H9 (cell line): ENCODE data around the gene C15orf40. TPM values are rescaled to one million over a fixed set of nuclear protein-coding genes. Genes with fewer than 3 reads are reported as not detected.

Experiments
- DNase-seq: peaks from one replicate; pipeline ENCODE4 v3.0.0-alpha.2; 2017
- H2AFZ ChIP-seq: one replicate; pipeline ENCODE4 v1.6.1; 2013; ENCODE audit warnings: mild to moderate bottlenecking, low read length, control low read depth, moderate library complexity
- H2AK5ac ChIP-seq: 2 replicates; pipeline ENCODE4 v1.6.1; 2013; ENCODE audit warnings: low read length, control low read depth, mixed read lengths; ENCODE audit not compliant: insufficient read length
- H2BK120ac ChIP-seq: one replicate; pipeline ENCODE4 v1.6.1; 2013; ENCODE audit warnings: low read depth, mild to moderate bottlenecking, low read length, control low read depth, inconsistent platforms; ENCODE audit not compliant: poor library complexity, severe bottlenecking
- H2BK12ac ChIP-seq: 2 replicates; pipeline ENCODE4 v1.6.1; 2013; ENCODE audit warnings: low read length, control low read depth, mixed read lengths, low read depth; ENCODE audit not compliant: insufficient read length
- H2BK15ac ChIP-seq: 2 replicates; pipeline ENCODE4 v1.6.1; 2013; ENCODE audit warnings: low read depth, low read length, control low read depth
- H2BK20ac ChIP-seq: one replicate; pipeline ENCODE4 v1.6.1; 2013; ENCODE audit warnings: low read depth, mild to moderate bottlenecking, low read length, control low read depth, inconsistent platforms; ENCODE audit not compliant: poor library complexity, severe bottlenecking
- H2BK5ac ChIP-seq: 2 replicates; pipeline ENCODE4 v1.6.1; 2013; ENCODE audit warnings: low read length, control low read depth, mixed read lengths; ENCODE audit not compliant: insufficient read length
- H3K14ac ChIP-seq: 2 replicates; pipeline ENCODE4 v1.6.1; 2013; ENCODE audit warnings: low read length, control low read depth; ENCODE audit not compliant: insufficient read depth
- H3K18ac ChIP-seq: 2 replicates; pipeline ENCODE4 v1.6.1; 2013; ENCODE audit warnings: low read depth, mild to moderate bottlenecking, mixed read lengths, low read length, control low read depth; ENCODE audit not compliant: insufficient read length
- H3K23ac ChIP-seq: 2 replicates; pipeline ENCODE4 v1.6.1; 2013; ENCODE audit warnings: low read length, control low read depth, mixed read lengths, low read depth; ENCODE audit not compliant: insufficient read length
- H3K23me2 ChIP-seq: 2 replicates; pipeline ENCODE4 v1.6.1; 2013; ENCODE audit warnings: low read depth, mild to moderate bottlenecking, mixed read lengths, low read length, control low read depth; ENCODE audit not compliant: insufficient read length, poor library complexity, severe bottlenecking
- H3K27ac ChIP-seq: 2 replicates; pipeline ENCODE4 v1.5.1; 2013; ENCODE audit warnings: low read length, control low read depth, mixed read lengths, low read depth; ENCODE audit not compliant: insufficient read length
- H3K27me3 ChIP-seq: 2 replicates; pipeline ENCODE4 v1.6.1; 2013; ENCODE audit warnings: low read length, control low read depth, inconsistent platforms; ENCODE audit not compliant: insufficient read depth
- H3K4ac ChIP-seq: 2 replicates; pipeline ENCODE4 v1.6.1; 2013; ENCODE audit warnings: low read depth, mild to moderate bottlenecking, control low read depth, inconsistent platforms, low read length, moderate library complexity
- H3K4me1 ChIP-seq: 2 replicates; pipeline ENCODE4 v1.6.1; 2013; ENCODE audit warnings: low read length, control low read depth, inconsistent platforms; ENCODE audit not compliant: insufficient read depth
- H3K4me2 ChIP-seq: 2 replicates; pipeline ENCODE4 v1.6.1; 2013; ENCODE audit warnings: low read length, control low read depth, mixed read lengths; ENCODE audit not compliant: insufficient read length, insufficient read depth
- H3K56ac ChIP-seq: 2 replicates; pipeline ENCODE4 v1.6.1; 2013; ENCODE audit warnings: low read depth, mild to moderate bottlenecking, mixed read lengths, low read length, control low read depth; ENCODE audit not compliant: insufficient read length
- H3K79me1 ChIP-seq: 2 replicates; pipeline ENCODE4 v1.6.1; 2013; ENCODE audit warnings: low read depth, mild to moderate bottlenecking, moderate library complexity, low read length, control low read depth, inconsistent platforms; ENCODE audit not compliant: insufficient read depth, poor library complexity, severe bottlenecking
- H3K79me2 ChIP-seq: 2 replicates; pipeline ENCODE4 v1.6.1; 2013; ENCODE audit warnings: low read length, control low read depth, inconsistent platforms; ENCODE audit not compliant: insufficient read depth
- H3K9ac ChIP-seq: 2 replicates; pipeline ENCODE4 v1.6.1; 2013; ENCODE audit warnings: low read length, control low read depth, mixed read lengths; ENCODE audit not compliant: insufficient read length; ENCODE audit errors: extremely low read depth
- H3K9me3 ChIP-seq: one replicate; pipeline ENCODE4 v1.6.1; 2013; ENCODE audit warnings: low read depth, low read length, inconsistent platforms; ENCODE audit not compliant: control insufficient read depth
- H3T11ph ChIP-seq: one replicate; pipeline ENCODE4 v1.6.1; 2013; ENCODE audit warnings: mild to moderate bottlenecking, low read length, control low read depth, inconsistent platforms
- H4K20me1 ChIP-seq: one replicate; pipeline ENCODE4 v1.6.1; 2013; ENCODE audit not compliant: control insufficient read depth, insufficient read length, insufficient read depth
- H4K5ac ChIP-seq: 2 replicates; pipeline ENCODE4 v1.6.1; 2013; ENCODE audit warnings: low read depth, mild to moderate bottlenecking, mixed read lengths, low read length, control low read depth; ENCODE audit not compliant: insufficient read length
- H4K8ac ChIP-seq: replicated peaks from 2 replicates; pipeline ENCODE4 v1.6.1; 2013; ENCODE audit warnings: low read length, control low read depth, mixed read lengths, low read depth; ENCODE audit not compliant: insufficient read length
- H4K91ac ChIP-seq: 2 replicates; pipeline ENCODE4 v1.6.1; 2013; ENCODE audit warnings: low read depth, mild to moderate bottlenecking, moderate library complexity, mixed read lengths, low read length, control low read depth; ENCODE audit not compliant: insufficient read length
- H3K27ac Mint-ChIP-seq, 3 experiments: 2 replicates in 2 of 3; 3 replicates in 1 of 3; pipeline ENCODE4 v1.8.0; 2020 to 2021; ENCODE audit warnings: mixed read lengths in 3 of 3, mild to moderate bottlenecking in 1 of 3, moderate library complexity in 1 of 3
- H3K27me3 Mint-ChIP-seq: 2 replicates; pipeline ENCODE4 v1.8.0; 2021; ENCODE audit warnings: low read depth, mild to moderate bottlenecking, moderate library complexity, mixed read lengths
- H3K36me3 Mint-ChIP-seq, 3 experiments: 2 replicates in 2 of 3; 3 replicates in 1 of 3; pipeline ENCODE4 v1.8.0; 2020 to 2021; ENCODE audit warnings: low read depth in 3 of 3, mixed read lengths in 3 of 3; ENCODE audit not compliant: insufficient read depth in 1 of 3
- H3K4me1 Mint-ChIP-seq, 2 experiments: 2 replicates each; pipeline ENCODE4 v1.8.0; 2020; ENCODE audit warnings: mixed read lengths in 2 of 2
- H3K4me3 Mint-ChIP-seq, 2 experiments: 2 replicates in 1 of 2; 3 replicates in 1 of 2; pipeline ENCODE4 v1.8.0; 2020 to 2021; ENCODE audit warnings: mild to moderate bottlenecking in 2 of 2, mixed read lengths in 2 of 2, moderate library complexity in 1 of 2
- H3K9me3 Mint-ChIP-seq, 2 experiments: 2 replicates in 1 of 2; 3 replicates in 1 of 2; pipeline ENCODE4 v1.8.0; 2020; ENCODE audit warnings: mild to moderate bottlenecking in 2 of 2, mixed read lengths in 2 of 2, moderate library complexity in 1 of 2
- CTCF ChIP-seq: fragments of 200-600 bp; sonication (generic); conservative IDR thresholded peaks from 3 replicates; pipeline ENCODE4 v1.8.0; 2021; ENCODE audit warnings: antibody characterized with exemption, mild to moderate bottlenecking
- WGBS: extraction: QIAGEN DNeasy Blood & Tissue Kit; methylation state at CpG from one replicate; pipeline ENCODE4 v1.1.7; 2013; ENCODE audit warnings: missing lambda C conversion rate, low lambda C conversion rate, mixed read lengths; ENCODE audit not compliant: insufficient read length; ENCODE audit errors: extremely low coverage; 5-methylcytosine and 5-hydroxymethylcytosine counted together
- total RNA-seq: library from RNA; stranded (reverse); gene quantifications from 2 replicates; pipeline ENCODE4 v1.2.1, GENCODE V29; 2021

C15orf40 gene
- total RNA-seq, 1 experiment from 2014 or later: 11.5 TPM

- no peak overlapping the region for H2AK5ac ChIP-seq
- H3K27ac Mint-ChIP-seq: no peak overlapping the region
- peaks cover 12% of the 10 kb centered on the region for H3K27me3 Mint-ChIP-seq
- no peak overlapping the region for H4K5ac ChIP-seq
- H2BK5ac ChIP-seq: no peak overlapping the region
- no peak overlapping the region for H4K91ac ChIP-seq
- H3K79me2 ChIP-seq: 0 out of 2 replicates have a peak, but pooled peaks cover 2% of the 10 kb centered on the region
- H2BK12ac ChIP-seq: no peak overlapping the region
- H3K79me1 ChIP-seq: no peaks in the 10 kb centered on the region
- H4K20me1 ChIP-seq: no peaks in the 10 kb centered on the region
- no peaks in the 10 kb centered on the region for H3K23me2 ChIP-seq
- no peaks in the 10 kb centered on the region for H3K4me1 ChIP-seq
- no peaks in the 10 kb centered on the region for H3K36me3 Mint-ChIP-seq
- no peak overlapping the region for H3T11ph ChIP-seq
- peaks cover 5 to 6% of the 10 kb centered on the region in 2 experiments; a peak in 3 of 4 replicates for H3K4me1 Mint-ChIP-seq
- H3K23ac ChIP-seq: no peak overlapping the region
- H2BK120ac ChIP-seq: no peak overlapping the region
- H3K14ac ChIP-seq: no peak overlapping the region
- H3K27me3 ChIP-seq: no peaks in the 10 kb centered on the region
- H3K56ac ChIP-seq: no peak overlapping the region
- H3K27ac ChIP-seq: no peak overlapping the region
- H2BK15ac ChIP-seq: no peak overlapping the region
- no peak overlapping the region for H3K9ac ChIP-seq
- no peak overlapping the region for H3K4me3 Mint-ChIP-seq
- no peak; the same call in 2 of the 3 replicates for TF ChIP-seq CTCF
- no peak for DNase-seq
- H2AFZ ChIP-seq: no peak overlapping the region
- no peaks in the 10 kb centered on the region for H3K9me3 Mint-ChIP-seq
- no CpG with 5 or more reads among the region's 3 CpGs for WGBS
- H3K4ac ChIP-seq: no peak overlapping the region
- no peak overlapping the region for H2BK20ac ChIP-seq
- H3K18ac ChIP-seq: no peak overlapping the region
- no peak overlapping the region for H3K4me2 ChIP-seq
- H4K8ac ChIP-seq: no peak overlapping the region
- H3K9me3 ChIP-seq: no peaks in the 10 kb centered on the region
Observed at GRCh38 chr15:82943176-82943575, 68.3 kb downstream of the C15orf40 start.
